22Rv1 (cell line): ENCODE results near the gene PSIP1.

Source experiments
- ZFX ChIP-seq: fragments of 450-650 bp; IDR thresholded peaks from 2 replicates; pipeline ENCODE4 v1.6.1; 2017; ENCODE audit warnings: antibody characterized with exemption, borderline replicate concordance
- TF ChIP-seq, protein P1 (sequence below): fragments of 450-650 bp; IDR thresholded peaks from 2 replicates; pipeline ENCODE4 v1.5.1; 2017; ENCODE audit warnings: mild to moderate bottlenecking

DNA sequence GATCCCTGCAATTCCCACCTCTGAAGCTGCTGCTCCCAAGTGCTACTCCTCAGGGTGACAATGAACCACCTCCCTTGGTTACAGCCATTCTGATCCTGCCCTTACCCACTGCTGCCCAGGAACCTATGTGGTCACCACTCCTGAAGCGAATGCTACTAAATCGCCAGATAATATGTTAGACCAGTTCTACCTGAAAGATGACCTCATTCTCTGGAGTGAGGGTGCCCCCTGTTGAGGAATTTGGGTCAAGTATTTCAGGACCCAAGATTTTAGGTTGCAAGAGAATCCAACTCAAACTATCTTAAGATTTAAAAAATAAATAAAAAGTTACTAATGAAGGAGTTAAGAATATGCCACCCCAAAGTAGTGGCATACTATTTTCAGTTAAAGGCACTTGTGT is 93.9 kb downstream of the PSIP1 start:
- TF ChIP-seq, protein P1, sequence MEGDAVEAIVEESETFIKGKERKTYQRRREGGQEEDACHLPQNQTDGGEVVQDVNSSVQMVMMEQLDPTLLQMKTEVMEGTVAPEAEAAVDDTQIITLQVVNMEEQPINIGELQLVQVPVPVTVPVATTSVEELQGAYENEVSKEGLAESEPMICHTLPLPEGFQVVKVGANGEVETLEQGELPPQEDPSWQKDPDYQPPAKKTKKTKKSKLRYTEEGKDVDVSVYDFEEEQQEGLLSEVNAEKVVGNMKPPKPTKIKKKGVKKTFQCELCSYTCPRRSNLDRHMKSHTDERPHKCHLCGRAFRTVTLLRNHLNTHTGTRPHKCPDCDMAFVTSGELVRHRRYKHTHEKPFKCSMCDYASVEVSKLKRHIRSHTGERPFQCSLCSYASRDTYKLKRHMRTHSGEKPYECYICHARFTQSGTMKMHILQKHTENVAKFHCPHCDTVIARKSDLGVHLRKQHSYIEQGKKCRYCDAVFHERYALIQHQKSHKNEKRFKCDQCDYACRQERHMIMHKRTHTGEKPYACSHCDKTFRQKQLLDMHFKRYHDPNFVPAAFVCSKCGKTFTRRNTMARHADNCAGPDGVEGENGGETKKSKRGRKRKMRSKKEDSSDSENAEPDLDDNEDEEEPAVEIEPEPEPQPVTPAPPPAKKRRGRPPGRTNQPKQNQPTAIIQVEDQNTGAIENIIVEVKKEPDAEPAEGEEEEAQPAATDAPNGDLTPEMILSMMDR: peak; percentile 43; the same call in 1 of the 2 replicates
- TF ChIP-seq ZFX: no peak
